GM12878 (cell line): ENCODE results near the gene SLC7A5. TPM values are rescaled to one million over a fixed set of nuclear protein-coding genes. Genes with fewer than 3 reads are reported as not detected.

Experiments used
- ATAC-seq: fragments of 200-7000 bp; cut with Tn5 transposase; 3 replicates; pipeline ENCODE4 v1.9.1; 2020; ENCODE audit warnings: mild to moderate bottlenecking, moderate library complexity
- BruUV-seq: library from RNA; stranded (reverse); fragments of 400-500 nt; replicated peaks from 2 replicates; lab custom pipeline; 2021; lab: Mats Ljungman, UMichigan
- CTCF ChIA-PET: fragments of 300-600 bp; sonication (Branson Sonifier 250); formaldehyde crosslinking; extraction: SDS; loops from one replicate; lab custom pipeline; 2021; ENCODE audit warnings: inconsistent platforms; lab: Yijun Ruan, JAX
- POLR2A ChIA-PET: fragments of 350-600 bp; formaldehyde crosslinking; extraction: SDS; loops from one replicate; lab custom pipeline; 2021; ENCODE audit warnings: inconsistent platforms; lab: Charles Lee
- RAD21 ChIA-PET: fragments of 300-600 bp; sonication (Branson Sonifier 250); formaldehyde crosslinking; loops from one replicate; lab custom pipeline; 2023; ENCODE audit warnings: antibody characterized with exemption; ENCODE audit not compliant: unreplicated experiment; lab: Charles Lee
- SMC1A ChIA-PET: fragments of 300-600 bp; sonication (Branson Sonifier 250); formaldehyde crosslinking; loops from one replicate; lab custom pipeline; 2023; ENCODE audit not compliant: unreplicated experiment, uncharacterized antibody; lab: Charles Lee
- DNase-seq: peaks from one replicate; pipeline ENCODE4 v3.0.0-alpha.2; 2011; ENCODE audit warnings: low read depth, low spot score
- FAIRE-seq: peaks from 3 replicates; lab custom pipeline; 2011; peaks lifted over from hg19 to GRCh38; lab: Jason Lieb, UNC
- H2AFZ ChIP-seq: 2 replicates; pipeline ENCODE4 v1.6.0; 2011; ENCODE audit warnings: low read depth, low read length, control low read depth; ENCODE audit not compliant: control insufficient read depth
- H3K27ac ChIP-seq: 2 replicates; pipeline ENCODE4 v1.5.1; 2011; ENCODE audit warnings: control low read depth; ENCODE audit not compliant: control insufficient read depth, insufficient read depth
- H3K27me3 ChIP-seq, 2 experiments: replicated peaks in 1 of 2; 2 replicates each; pipeline versions ENCODE4 v1.6.0 to v1.6.1; 2011; ENCODE audit warnings: low read length in 1 of 2; ENCODE audit not compliant: control insufficient read depth in 2 of 2, insufficient read depth in 2 of 2
- H3K36me3 ChIP-seq, 2 experiments: 2 replicates each; pipeline ENCODE4 v1.5.1; 2011; ENCODE audit warnings: low read length in 1 of 2; ENCODE audit not compliant: control insufficient read depth in 2 of 2, insufficient read depth in 2 of 2
- H3K4me1 ChIP-seq: 2 replicates; pipeline ENCODE4 v1.6.1; 2011; ENCODE audit warnings: mild to moderate bottlenecking, low read length, moderate library complexity, mixed read lengths; ENCODE audit not compliant: control insufficient read depth, insufficient read depth
- H3K4me2 ChIP-seq: 2 replicates; pipeline ENCODE4 v1.6.0; 2011; ENCODE audit warnings: control low read depth; ENCODE audit not compliant: control insufficient read depth, insufficient read depth
- H3K4me3 ChIP-seq: fragments of 200-600 bp; sonication (generic); 2 replicates; pipeline ENCODE4 v1.5.1; 2016
- H3K79me2 ChIP-seq: 2 replicates; pipeline ENCODE4 v1.6.0; 2011; ENCODE audit warnings: low read length; ENCODE audit not compliant: control insufficient read depth, insufficient read depth
- H3K9ac ChIP-seq: 2 replicates; pipeline ENCODE4 v1.8.0; 2011; ENCODE audit warnings: low read length, control low read depth, mixed read lengths; ENCODE audit not compliant: control insufficient read depth, insufficient read depth
- H3K9me3 ChIP-seq: replicated peaks from 3 replicates; pipeline ENCODE4 v1.5.1; 2011; ENCODE audit warnings: mild to moderate bottlenecking, low read length; ENCODE audit not compliant: control insufficient read depth, insufficient read depth
- H4K20me1 ChIP-seq: 2 replicates; pipeline ENCODE4 v1.6.0; 2011; ENCODE audit not compliant: control insufficient read depth, insufficient read depth
- POLR2A ChIP-seq: IDR thresholded peaks from 2 replicates; pipeline ENCODE4 v1.6.1; 2011; ENCODE audit warnings: low read depth, mild to moderate bottlenecking, low read length
- ZBTB11 ChIP-seq: fragments of 450-650 bp; formaldehyde crosslinking; IDR thresholded peaks from 2 replicates; pipeline ENCODE4 v1.5.0; 2022; ENCODE audit warnings: mild to moderate bottlenecking, missing genetic modification characterization
- WGBS: methylation state at CpG from one replicate; pipeline ENCODE4 v1.1.6; 2016; ENCODE audit warnings: low lambda C conversion rate; ENCODE audit not compliant: insufficient replicate concordance, insufficient coverage; ENCODE audit errors: missing lambda C conversion rate; 5-methylcytosine and 5-hydroxymethylcytosine counted together
- in situ Hi-C: fragments of 300-500 bp; cut with MboI; formaldehyde crosslinking; loops from 9 replicates; pipeline ENCODE4 v1.14.3; 2018; ENCODE audit warnings: mixed read lengths
- intact Hi-C: fragments of 100-400 bp; cut with micrococcal nuclease; formaldehyde crosslinking; loops from one replicate; pipeline ENCODE4 v1.14.2; 2022; ENCODE audit not compliant: unreplicated experiment
- polyA plus RNA-seq, 11 experiments: library from polyadenylated mRNA; depleted of rRNA in 4 of 11; unstranded in 6 of 11; stranded (reverse) in 5 of 11; fragments of >200 nt; fragmentation: Nextera tagmentation in 4 of 11; fragmentation: Illumina TruSeq in 1 of 11; extraction: Ambion mirVana in 4 of 11; extraction: Trizol in 1 of 11; gene quantifications; 1 replicate in 1 of 11; 2 replicates in 10 of 11; pipeline versions ENCODE4 v1.2.1 to v1.2.3, GENCODE V29; 2011 to 2016; ENCODE audit warnings: inconsistent platforms in 2 of 11, missing spikeins in 2 of 11, low read depth in 1 of 11
- total RNA-seq, 4 experiments: library from RNA; depleted of rRNA in 3 of 4; stranded (reverse); fragments of >200 nt in 3 of 4; fragmentation: Illumina TruSeq in 1 of 4; extraction: Trizol in 1 of 4; gene quantifications; 2 replicates each; pipeline versions ENCODE4 v1.2.1 to v1.2.3, GENCODE V29; 2013 to 2021

SLC7A5 gene
- total and polyA plus RNA-seq, 10 of the 15 experiments (the other 5 are each of a cell fraction or from before 2014, with no cell fraction given) = 2.3 to 101 (median 35.8) TPM

DNA sequence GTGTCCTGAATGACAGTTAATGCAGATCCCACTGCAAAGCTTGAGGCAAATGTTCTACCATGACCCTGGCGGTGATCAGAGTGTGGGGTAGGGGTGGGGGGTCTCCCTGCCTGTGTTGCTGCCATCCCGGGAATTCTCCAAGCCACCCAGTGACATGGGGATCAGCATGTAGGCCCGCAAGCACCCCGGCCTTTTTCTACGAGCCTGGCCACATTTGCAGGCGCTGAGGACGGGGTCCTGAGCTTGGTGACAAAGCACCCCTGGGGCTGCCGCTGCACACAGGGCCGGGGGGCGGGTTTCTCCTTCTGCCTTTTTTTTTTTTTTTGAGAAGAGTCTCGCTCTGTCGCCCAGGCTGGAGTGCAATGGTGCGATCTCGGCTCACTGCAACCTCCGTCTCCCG, 35.8 kb downstream of the SLC7A5 start:
- no peak overlapping the region for H3K4me2 ChIP-seq
- intact Hi-C loops (no loop called here), in situ Hi-C loops (no loop called here)
- FAIRE-seq = no peak
- 96% methylated on average over 14 of the region's 16 CpGs for WGBS
- H3K36me3 ChIP-seq = peaks cover 20 to 64% of the 10 kb centered on the region in 2 experiments
- no peaks in the 10 kb centered on the region for H4K20me1 ChIP-seq
- 0 out of 2 replicates have a peak, but pooled peaks cover 2% of the 10 kb centered on the region for H3K4me1 ChIP-seq
- TF ChIP-seq POLR2A = peak; percentile 2; the same call in 1 of the 2 replicates
- no peak for TF ChIP-seq ZBTB11 (CRISPR knock-in tag)
- ATAC-seq = no peak
- BruUV-seq = no TSS peak
- H2AFZ ChIP-seq = no peak overlapping the region
- no peaks in the 10 kb centered on the region for H3K79me2 ChIP-seq
- no peaks in the 10 kb centered on the region for H3K27me3 ChIP-seq
- H3K9me3 ChIP-seq = no peaks in the 10 kb centered on the region
- DNase-seq = no peak
- H3K27ac ChIP-seq = no peak overlapping the region
- RAD21 ChIA-PET = no interaction called here
- SMC1A ChIA-PET = no interaction called here
- CTCF ChIA-PET = interaction anchor here (0.5 to 1.3 kb wide), 3 partner anchors 16 to 77 kb away, joined by 3 read pairs; no protein-coding TSS in a partner anchor
- POLR2A ChIA-PET = no interaction called here
- H3K4me3 ChIP-seq = no peak overlapping the region
- no peak overlapping the region for H3K9ac ChIP-seq
